HL-60 (cell line): ENCODE data around the gene LMOD2.

Experiments used
- DNase-seq, 2 experiments: peaks; one replicate each; pipeline ENCODE4 v3.0.0-alpha.2; 2010 to 2020; ENCODE audit warnings: low read depth in 1 of 2, low spot score in 1 of 2
- H3K27ac ChIP-seq: fragments of 250-450 bp; sonication (Bioruptor Pico); replicated peaks from 2 replicates; pipeline ENCODE4 v1.5.1; 2020; ENCODE audit warnings: mild to moderate bottlenecking, moderate library complexity
- H3K27me3 ChIP-seq: fragments of 250-450 bp; sonication (Bioruptor Pico); 2 replicates; pipeline ENCODE4 v1.5.1; 2021; ENCODE audit warnings: mild to moderate bottlenecking, moderate library complexity; ENCODE audit not compliant: insufficient read depth, poor library complexity, severe bottlenecking
- H3K4me3 ChIP-seq: replicated peaks from 2 replicates; pipeline ENCODE4 v1.5.1; 2011; ENCODE audit warnings: mild to moderate bottlenecking, control low read depth, low read length; ENCODE audit not compliant: insufficient read depth
- GABPA ChIP-seq: IDR thresholded peaks from 2 replicates; pipeline ENCODE4 v1.6.1; 2012; ENCODE audit warnings: low read depth
- POLR2AphosphoS5 ChIP-seq: IDR thresholded peaks from 2 replicates; pipeline ENCODE4 v1.6.1; 2012; ENCODE audit warnings: low read depth
- SPI1 ChIP-seq: IDR thresholded peaks from 2 replicates; pipeline ENCODE4 v1.6.1; 2012; ENCODE audit warnings: low read depth, mild to moderate bottlenecking, borderline replicate concordance
- TF ChIP-seq, protein P1 (sequence below): IDR thresholded peaks from one replicate; pipeline ENCODE4 v1.5.1; 2011; ENCODE audit warnings: low read length, control low read depth, inconsistent platforms; ENCODE audit not compliant: insufficient read depth
- TF ChIP-seq, protein P2 (sequence below): IDR thresholded peaks from 2 replicates; pipeline ENCODE4 v1.6.1; 2012; ENCODE audit warnings: low read depth; ENCODE audit not compliant: insufficient replicate concordance

Gene LMOD2

DNA sequence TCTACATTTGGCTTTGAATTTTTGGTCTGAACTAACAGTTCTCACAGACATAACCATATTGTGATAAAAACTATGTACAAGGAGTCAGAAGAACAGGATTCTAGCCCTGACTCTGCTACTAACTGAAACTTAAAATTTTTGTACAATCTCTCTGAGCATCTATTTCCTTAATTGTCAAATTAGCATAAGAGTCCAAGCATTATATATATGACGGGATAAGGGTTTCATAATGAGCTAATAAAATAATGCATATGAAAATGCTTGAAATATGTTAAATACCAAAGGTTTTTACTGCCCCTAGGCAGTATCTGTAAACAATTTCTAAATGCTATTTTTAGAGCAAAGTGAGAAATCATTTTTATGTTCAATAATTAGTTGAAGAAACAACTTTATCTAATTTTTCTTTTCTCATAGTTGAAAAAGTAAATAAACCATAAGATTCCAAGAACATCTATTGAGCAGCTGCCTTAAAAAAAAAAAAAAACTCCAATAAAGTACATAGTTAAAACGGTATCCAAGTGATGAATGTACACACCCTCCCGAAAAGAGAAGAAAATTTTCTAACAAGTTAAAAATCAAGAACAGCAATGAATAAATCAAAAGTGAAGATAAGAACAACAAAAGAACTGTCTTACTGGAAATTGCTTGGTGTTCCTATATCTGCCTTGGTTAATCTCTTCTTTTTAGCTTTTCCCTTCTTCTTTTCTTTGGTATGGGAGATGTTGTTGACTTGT, 40.4 kb downstream of the LMOD2 start:
- Histone ChIP-seq H3K27me3 (no peaks in the 10 kb centered on the region), H3K4me3 (no peak overlapping the region), H3K27ac (no peak overlapping the region)
- DNase-seq = no peak
- no peak for TF ChIP-seq GABPA
- TF ChIP-seq, protein P1, sequence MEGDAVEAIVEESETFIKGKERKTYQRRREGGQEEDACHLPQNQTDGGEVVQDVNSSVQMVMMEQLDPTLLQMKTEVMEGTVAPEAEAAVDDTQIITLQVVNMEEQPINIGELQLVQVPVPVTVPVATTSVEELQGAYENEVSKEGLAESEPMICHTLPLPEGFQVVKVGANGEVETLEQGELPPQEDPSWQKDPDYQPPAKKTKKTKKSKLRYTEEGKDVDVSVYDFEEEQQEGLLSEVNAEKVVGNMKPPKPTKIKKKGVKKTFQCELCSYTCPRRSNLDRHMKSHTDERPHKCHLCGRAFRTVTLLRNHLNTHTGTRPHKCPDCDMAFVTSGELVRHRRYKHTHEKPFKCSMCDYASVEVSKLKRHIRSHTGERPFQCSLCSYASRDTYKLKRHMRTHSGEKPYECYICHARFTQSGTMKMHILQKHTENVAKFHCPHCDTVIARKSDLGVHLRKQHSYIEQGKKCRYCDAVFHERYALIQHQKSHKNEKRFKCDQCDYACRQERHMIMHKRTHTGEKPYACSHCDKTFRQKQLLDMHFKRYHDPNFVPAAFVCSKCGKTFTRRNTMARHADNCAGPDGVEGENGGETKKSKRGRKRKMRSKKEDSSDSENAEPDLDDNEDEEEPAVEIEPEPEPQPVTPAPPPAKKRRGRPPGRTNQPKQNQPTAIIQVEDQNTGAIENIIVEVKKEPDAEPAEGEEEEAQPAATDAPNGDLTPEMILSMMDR = no peak
- no peak for TF ChIP-seq POLR2AphosphoS5
- TF ChIP-seq, protein P2, sequence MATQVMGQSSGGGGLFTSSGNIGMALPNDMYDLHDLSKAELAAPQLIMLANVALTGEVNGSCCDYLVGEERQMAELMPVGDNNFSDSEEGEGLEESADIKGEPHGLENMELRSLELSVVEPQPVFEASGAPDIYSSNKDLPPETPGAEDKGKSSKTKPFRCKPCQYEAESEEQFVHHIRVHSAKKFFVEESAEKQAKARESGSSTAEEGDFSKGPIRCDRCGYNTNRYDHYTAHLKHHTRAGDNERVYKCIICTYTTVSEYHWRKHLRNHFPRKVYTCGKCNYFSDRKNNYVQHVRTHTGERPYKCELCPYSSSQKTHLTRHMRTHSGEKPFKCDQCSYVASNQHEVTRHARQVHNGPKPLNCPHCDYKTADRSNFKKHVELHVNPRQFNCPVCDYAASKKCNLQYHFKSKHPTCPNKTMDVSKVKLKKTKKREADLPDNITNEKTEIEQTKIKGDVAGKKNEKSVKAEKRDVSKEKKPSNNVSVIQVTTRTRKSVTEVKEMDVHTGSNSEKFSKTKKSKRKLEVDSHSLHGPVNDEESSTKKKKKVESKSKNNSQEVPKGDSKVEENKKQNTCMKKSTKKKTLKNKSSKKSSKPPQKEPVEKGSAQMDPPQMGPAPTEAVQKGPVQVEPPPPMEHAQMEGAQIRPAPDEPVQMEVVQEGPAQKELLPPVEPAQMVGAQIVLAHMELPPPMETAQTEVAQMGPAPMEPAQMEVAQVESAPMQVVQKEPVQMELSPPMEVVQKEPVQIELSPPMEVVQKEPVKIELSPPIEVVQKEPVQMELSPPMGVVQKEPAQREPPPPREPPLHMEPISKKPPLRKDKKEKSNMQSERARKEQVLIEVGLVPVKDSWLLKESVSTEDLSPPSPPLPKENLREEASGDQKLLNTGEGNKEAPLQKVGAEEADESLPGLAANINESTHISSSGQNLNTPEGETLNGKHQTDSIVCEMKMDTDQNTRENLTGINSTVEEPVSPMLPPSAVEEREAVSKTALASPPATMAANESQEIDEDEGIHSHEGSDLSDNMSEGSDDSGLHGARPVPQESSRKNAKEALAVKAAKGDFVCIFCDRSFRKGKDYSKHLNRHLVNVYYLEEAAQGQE = no peak
- TF ChIP-seq SPI1 = no peak

DNA sequence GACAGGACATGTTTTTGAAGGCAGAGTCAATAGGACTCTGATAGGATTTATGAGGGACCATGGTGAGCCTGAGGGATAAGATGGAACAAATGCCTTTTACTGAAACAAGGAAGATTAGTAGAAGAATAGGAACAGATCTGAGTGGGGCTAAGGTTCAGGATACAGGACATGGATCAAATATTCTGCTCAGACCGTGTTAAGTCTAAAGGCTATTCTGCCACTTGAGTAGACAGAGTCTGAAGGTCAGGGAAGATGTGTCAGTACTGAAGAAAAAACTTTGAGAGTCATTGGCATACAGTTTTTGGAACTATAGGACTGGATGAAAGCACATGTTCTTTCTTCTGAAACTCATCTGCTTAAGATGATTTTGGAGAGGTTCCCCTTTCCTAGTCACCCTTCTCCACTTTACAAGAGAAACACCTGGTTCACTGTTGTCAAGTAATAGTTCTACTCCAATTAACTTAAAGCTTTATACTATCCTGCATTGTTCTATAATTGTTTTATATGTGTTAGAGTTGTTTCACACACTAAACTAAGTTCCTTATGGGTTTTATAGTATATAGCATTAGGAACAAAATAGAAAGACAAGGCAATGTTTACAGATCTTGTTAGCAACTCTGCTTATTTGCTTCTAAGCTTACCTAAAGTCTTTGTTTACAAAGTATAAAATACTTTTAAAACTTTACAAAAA, 49.7 kb downstream of the LMOD2 start:
- no peaks in the 10 kb centered on the region for H3K27me3 ChIP-seq
- no peak for DNase-seq
- TF ChIP-seq GABPA = no peak
- TF ChIP-seq, protein P2 = no peak
- no peak for TF ChIP-seq SPI1
- TF ChIP-seq, protein P1 = no peak
- no peak for TF ChIP-seq POLR2AphosphoS5
- no peak overlapping the region for H3K4me3 ChIP-seq
- no peak overlapping the region for H3K27ac ChIP-seq

DNA sequence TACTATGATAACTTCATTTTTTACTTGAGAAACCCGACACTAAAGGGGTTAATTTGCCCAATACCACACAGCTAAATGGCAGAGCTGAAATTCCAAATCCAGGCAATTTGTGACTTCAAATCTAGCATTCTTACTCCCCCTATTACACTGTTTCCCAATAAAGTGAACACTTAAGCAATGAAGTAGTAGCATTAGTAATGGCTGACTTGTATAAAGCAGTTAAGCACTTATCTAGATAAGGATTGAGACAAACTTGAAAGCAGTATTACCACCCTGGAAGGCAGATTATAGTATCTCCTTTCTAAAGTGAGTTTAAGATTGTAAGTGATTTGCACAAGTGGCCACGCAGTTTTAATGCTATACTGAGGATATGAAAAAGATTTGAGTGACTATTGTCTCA, 53.9 kb downstream of the LMOD2 start:
- no peak overlapping the region for H3K27ac ChIP-seq
- TF ChIP-seq, protein P1 = no peak
- no peak for TF ChIP-seq GABPA
- no peak for TF ChIP-seq POLR2AphosphoS5
- no peak for TF ChIP-seq SPI1
- TF ChIP-seq, protein P2 = no peak
- H3K27me3 ChIP-seq = no peaks in the 10 kb centered on the region
- DNase-seq = no peak
- H3K4me3 ChIP-seq = no peak overlapping the region
